GM19328 (cell line): Measurements from ENCODE around the gene NOL12.
"Not testable (repeated sequence)": the region's sequence is repeated elsewhere in the genome, so short reads cannot be mapped to it uniquely, and the experiment has no call there.

ENCODE experiments used
- ATAC-seq: cut with Tn5 transposase; IDR thresholded peaks from one replicate; pipeline ENCODE4 v1.9.1; 2021; ENCODE audit warnings: mild to moderate bottlenecking, moderate library complexity; ENCODE audit not compliant: unreplicated experiment

NOL12 gene

DNA sequence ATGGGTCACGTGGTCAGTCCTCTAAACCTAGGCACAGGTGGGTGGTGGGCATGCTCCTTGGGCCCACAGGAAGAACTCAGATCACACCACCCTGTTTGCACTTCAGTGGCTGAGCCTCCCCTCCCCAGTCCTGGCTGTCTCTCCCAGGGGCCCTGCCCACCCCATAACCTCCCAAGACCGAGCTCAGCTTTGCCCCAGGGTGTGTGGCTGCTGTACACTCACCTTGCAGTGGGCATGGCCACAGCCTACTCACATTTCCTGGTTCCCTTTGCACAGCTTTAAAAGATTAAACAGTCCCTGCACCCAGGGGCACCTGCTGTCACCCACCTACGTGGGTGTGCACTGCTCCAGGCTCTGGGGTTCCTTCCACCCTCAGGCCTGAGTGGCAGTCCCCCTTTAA lies 24.5 kb downstream of the NOL12 start:
- no peak for ATAC-seq

GRCh38 chr22:37711490-37711889 lies 25.3 kb downstream of the NOL12 start:
- no peak for ATAC-seq

DNA sequence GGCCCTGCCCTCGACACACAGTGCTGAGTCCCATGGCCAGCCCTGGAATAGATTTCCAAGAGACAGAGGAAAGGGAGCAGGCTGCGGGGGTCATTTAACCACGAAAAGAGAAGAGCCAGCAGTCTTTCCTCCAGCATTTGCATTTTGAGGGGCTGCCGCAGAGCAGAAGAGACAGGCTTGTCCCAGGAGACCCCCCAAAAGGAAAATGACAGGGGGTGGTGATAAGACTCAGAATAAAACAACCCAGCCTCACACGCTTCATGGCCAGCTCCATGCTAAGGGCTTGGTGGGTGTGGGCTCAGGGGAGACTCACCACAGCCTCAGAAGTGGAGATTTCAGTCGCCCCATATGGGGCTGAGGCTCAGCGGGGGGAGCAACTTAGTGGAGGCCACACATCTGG lies 27.6 kb downstream of the NOL12 start:
- ATAC-seq = no peak

DNA sequence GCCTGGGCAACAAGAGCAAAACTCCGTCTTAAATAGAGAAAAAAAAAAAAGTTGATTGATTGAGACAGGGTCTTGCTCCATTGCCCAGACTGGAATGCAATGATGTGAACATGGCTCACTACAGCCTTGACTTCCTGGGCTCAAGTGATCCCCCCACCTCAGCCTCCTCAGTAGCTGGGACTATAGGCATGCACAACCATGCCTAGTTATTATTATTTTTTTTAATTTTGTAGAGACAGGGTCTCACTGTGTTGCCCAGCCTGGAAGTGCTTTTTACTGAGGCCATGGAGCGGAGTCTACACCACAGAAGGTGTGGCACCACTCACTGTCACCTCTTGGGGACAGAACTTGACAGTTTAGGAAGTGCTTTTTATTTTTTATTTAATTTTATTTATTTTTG lies 28.5 kb downstream of the NOL12 start:
- no peak for ATAC-seq

GRCh38 chr22:37715760-37716159 lies 29.6 kb downstream of the NOL12 start:
- no peak for ATAC-seq

- no peak for ATAC-seq
Measured at GRCh38 chr22:37716708-37717107, 30.6 kb downstream of the NOL12 start.

DNA sequence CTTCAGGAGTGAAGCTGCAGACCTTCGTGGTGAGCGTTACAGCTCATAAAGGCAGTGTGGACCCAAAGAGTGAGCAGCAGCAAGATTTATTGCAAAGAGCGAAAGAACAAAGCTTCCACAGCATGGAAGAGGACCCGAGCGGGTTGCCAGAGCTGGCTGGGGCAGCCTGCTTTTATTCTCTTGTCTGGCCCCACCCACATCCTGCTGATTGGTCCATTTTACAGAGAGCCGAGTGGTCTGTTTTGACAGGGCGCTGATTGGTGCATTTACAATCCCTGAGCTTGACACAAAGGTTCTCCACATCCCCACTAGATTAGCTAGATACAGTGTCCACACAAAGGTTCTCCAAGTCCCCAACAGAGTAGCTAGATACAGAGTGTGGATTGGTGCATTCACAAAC lies 31.1 kb downstream of the NOL12 start:
- not testable (repeated sequence) for ATAC-seq

DNA sequence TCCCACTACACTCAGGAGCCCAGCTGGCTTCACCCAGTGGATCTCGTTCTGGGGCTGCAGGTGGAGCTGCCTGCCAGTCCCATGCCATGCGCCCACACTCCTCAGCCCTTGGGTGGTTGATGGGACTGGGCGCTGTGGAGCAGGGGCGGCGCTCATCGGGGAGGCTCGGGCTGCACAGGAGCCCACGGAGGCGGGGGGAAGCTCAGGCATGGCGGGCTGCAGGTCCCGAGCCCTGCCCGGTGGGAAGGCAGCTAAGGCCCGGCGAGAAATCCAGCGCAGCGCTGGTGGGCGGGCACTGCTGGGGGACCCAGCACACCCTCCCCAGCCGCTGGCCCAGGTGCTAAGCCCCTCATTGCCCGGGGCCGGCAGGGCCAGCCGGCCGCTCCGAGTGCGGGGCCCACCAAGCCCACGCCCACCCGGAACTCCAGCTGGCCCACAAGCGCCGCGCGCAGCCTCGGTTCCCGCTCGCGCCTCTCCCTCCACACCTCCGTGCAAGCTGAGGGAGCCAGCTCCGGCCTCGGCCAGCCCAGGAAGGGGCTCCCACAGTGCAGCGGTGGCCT lies 31.7 kb downstream of the NOL12 start:
- ATAC-seq = not testable (repeated sequence)

GRCh38 chr22:37725551-37726240 lies 39.6 kb downstream of the NOL12 start:
- ATAC-seq = no peak

- ATAC-seq = no peak
Measured at GRCh38 chr22:37726241-37726887, 40.2 kb downstream of the NOL12 start.

DNA sequence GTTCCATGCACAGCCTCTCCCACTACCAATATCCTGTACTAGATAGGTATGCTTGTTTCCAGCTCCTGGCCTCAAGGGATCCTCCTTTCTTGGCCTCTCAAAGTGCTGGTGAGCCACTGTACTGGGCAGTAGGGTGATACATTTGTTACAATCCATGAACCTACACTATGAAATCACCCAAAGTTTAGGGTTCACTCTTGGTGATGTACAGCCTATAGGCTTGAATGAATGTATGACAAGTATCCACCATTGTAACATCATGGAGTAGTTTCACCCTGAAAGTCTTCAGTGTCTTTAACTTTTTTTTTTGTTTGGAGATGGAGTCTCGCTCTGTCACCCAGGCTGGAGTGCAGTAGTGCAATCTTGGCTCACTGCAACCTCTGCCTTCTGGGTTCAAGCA lies 42.5 kb downstream of the NOL12 start:
- ATAC-seq = no peak

DNA sequence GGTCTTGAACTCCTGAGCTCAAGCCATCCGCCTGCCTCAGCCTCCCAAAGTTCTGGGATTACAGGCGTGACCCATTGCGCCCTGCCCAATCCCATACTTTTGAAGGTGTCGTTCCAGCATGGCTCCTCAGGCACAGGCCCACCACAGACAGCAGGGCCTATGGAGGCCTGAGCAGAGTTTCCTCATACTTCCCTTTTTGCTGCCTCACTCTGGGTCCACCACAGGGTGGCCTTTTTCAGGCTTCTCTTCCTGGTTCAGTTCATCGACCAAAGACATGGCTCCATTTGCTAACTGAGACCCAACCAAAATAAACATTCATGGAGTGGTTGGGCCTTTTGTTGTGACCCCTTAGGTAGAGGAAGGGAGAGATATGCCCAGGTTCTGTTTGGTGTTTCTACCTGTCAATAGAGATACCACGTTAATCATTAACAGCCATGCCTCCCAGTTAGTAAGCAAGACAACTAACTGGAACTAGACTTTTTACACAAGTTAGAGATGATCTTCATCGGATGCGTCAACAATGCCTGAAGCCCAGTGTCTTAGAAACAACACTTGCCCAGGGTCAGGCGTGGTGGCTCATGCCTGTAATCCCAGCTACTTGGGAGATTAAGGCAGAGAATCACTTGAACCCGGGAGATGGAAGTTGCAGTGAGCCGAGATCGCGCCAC lies 45.8 kb downstream of the NOL12 start:
- ATAC-seq = no peak

DNA sequence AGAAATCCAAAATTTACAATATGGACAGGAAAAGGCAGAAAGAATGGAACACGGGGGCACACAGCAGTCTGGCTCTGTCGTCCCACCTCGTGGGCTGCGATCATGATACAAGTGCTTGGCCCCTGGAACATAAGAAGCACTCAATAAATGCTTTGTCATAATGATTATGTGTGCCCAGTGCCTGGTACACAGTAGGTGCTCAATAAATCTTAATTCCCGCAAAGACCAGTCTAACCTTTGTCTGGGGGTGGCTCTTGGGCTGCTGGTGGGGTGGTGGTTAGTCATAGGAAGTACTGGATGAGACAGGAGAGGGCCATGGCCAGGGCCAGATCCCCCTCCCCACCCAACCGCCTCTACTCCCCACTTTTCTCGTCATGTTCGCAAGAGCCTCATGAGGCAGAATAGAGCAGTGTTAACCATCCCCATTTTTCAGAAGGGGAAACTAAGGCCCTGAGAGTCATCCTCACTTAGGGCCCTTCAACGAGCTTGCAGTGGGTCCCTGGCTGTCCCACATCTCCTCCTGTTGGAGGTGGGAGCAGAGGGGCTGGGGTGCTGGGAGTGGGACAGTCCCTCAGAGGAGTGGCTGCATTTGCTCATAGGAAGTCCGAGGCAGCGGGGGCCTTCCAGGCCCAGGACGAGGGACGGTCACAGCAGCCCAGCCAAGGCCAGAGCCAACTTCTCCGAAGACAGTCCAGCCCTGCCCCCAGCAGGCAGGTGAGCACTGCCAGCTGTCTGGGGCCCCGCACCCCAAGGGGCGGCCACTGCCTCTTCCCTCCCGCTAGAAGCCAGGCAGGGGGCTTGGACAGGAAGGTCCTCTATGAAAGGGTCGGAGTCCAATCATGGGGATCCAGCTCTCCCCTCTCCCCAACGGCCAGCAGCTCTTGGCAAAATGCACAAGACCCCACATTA lies 46.8 kb downstream of the NOL12 start:
- no peak for ATAC-seq

GRCh38 chr22:37733625-37734401 lies 47.7 kb downstream of the NOL12 start:
- ATAC-seq = no peak

DNA sequence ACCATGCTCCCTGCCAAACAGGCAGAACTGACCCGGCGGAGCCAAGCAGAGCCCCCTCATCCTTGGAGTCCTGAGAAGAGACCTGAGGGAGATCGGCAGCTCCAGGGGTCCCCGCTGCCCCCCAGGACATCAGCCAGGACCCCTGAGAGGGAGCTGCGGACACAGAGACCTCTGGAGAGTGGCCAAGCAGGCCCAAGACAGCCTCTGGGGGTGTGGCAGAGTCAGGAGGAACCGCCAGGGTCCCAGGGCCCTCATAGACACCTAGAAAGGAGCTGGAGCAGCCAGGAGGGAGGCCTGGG lies 48.2 kb downstream of the NOL12 start:
- no peak for ATAC-seq

DNA sequence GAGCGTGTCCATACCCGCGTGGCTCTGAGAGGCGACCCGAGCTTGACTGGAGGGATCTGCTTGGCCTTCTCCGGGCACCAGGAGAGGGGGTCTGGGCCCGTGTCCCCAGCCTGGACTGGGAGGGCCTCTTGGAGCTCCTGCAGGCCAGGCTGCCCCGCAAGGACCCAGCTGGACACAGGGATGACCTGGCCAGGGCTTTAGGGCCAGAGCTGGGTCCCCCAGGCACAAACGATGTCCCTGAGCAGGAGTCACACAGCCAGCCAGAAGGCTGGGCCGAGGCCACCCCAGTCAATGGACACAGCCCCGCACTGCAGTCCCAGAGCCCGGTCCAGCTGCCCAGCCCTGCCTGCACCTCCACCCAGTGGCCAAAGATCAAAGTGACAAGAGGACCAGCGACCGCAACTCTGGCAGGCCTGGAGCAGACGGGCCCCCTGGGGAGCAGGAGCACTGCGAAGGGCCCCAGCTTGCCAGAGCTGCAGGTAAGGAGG lies 48.9 kb downstream of the NOL12 start:
- no peak for ATAC-seq

DNA sequence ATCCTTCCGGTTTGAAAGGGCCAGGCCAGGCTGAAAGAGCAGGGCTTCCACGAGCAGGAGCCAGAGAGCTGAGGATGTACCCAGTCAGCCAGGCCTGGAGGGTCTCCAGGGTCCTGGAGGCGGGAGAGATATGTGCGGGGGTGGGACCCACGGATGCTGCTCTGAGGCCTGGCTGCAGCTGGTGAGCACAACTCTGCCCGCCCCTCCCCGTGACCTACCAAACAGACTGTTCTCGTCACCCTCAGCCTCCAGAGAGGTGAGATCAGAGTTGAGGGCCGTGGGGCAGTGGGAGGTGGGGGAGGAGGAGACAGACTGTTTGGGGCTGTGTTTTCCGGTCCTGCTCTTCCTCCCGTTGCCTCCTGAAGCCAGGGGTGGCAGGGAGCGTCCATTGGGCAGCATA lies 52.9 kb downstream of the NOL12 start:
- ATAC-seq = no peak

DNA sequence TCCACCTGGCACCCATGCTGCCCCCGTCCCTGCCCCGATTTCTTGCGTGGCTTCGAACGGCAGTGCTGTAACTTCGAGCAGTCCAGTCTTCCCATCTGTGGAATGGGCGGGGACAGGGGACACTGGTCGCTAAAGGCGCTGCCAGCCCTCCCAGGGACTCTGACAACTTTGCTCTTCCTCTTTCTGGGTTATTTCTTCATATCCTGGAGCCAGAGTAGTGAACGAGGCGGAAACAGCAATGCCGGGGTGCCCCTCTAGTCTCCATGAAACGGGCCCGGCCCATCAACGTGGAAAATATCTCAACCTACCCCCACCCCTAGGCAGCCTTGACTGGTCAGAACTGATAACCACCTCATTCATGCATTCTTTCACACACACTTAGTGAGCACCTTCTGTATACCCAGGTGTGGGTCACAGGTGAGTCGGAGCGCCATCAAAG lies 53.5 kb downstream of the NOL12 start:
- no peak for ATAC-seq

DNA sequence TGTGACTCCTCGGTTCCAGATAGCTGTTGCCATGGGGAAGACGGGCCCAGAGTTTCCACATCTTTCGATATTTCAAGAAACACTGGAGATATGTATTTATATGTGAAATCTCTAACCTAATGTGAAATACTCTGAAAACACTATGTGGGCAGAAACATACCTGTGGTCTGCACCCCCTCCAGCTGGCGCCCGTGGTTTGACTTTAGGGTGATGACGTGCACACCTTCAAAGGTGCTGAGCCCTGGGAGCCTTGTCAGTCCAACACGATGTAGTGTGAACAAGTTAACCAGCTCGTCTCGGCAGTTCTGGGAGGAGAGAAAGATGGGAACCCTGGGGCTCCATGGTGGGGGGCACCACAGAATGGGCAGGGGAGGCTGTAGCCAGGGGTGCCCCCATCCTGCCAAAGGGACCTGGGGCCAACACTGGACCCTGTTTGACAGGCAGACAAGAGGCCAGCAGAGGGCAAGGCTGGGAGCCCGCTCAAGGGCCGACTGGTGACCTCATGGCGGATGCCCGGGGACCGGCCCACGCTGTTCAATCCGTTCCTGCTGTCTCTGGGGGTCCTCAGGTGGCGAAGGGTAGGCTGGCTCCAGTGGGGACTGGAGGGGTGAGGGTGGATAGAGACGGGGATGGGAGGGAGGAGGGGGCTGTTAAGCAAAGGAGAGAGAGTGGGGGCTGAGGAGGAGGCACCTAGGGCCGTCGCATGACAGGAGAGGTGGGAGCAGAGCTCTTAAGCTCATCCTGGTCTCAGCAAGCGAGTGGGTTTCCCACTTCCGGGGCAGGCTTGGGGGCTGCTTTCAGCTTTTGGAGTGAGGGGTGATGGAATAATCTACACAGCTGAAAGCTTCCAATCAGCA lies 54.5 kb downstream of the NOL12 start:
- ATAC-seq = no peak
